SH-SY5Y (cell line): Measurements from ENCODE around the gene AGBL1.

Experiments
- GATA2 ChIP-seq: IDR thresholded peaks from 2 replicates; pipeline ENCODE4 v1.6.1; 2011; ENCODE audit warnings: mild to moderate bottlenecking, low read depth, low read length
- GATA3 ChIP-seq: IDR thresholded peaks from 2 replicates; pipeline ENCODE4 v1.6.1; 2011; ENCODE audit warnings: low read depth, mild to moderate bottlenecking, low read length, moderate library complexity

AGBL1 gene

DNA sequence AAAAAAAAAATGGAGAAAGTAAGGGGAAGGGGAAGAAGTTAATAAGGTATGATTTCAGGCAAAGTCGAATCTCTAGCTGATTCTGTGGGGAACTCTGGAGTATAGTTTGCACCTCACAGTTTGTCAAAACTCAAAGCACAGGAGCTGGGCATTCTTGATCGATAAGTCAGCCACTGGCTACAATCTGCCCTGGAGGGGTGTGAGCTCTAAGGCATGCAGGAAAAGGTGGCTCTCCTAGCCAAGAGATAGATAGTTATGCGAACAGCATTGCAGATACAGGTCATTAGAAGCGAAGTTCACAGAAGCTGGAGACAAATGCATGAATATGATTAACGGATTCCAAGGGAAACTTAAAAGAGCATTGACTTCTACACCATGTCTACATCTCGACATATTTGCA, 952.6 kb downstream of the AGBL1 start:
- TF ChIP-seq GATA3 (no peak), GATA2 (no peak)

DNA sequence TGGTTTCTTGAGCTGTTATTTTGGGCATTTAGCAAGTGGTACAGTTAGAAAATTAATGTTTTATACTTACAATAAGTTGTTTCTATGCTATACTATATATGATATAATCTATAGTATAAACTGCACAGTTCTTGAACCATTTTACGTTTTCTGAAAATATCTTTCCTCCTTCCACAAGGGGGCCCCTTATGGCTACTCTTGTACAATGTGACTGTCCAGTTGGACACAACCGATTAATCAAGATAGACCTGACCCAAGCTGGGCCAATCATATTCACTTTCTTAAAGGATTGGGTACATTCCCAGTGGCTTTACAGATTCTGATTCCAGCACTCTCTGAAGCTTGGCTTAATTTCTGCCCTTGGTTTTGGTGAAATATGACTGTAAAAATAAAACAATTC, 953.4 kb downstream of the AGBL1 start:
- no peak for TF ChIP-seq GATA2
- TF ChIP-seq GATA3: no peak

DNA sequence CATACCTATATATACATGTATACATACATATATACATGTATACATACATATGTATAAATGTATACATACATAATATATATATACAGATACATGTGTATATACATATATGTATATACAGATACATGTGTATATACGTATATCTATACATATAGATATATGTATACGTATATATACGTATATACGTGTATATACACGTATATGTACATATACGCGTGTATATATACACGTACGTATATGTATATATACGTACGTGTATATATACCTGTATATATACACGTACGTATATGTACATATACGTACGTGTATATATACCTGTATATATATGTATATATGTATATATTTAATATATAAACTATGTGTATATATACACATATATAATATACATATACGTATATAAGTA, 955.2 kb downstream of the AGBL1 start:
- TF ChIP-seq GATA2: no peak
- TF ChIP-seq GATA3: no peak

DNA sequence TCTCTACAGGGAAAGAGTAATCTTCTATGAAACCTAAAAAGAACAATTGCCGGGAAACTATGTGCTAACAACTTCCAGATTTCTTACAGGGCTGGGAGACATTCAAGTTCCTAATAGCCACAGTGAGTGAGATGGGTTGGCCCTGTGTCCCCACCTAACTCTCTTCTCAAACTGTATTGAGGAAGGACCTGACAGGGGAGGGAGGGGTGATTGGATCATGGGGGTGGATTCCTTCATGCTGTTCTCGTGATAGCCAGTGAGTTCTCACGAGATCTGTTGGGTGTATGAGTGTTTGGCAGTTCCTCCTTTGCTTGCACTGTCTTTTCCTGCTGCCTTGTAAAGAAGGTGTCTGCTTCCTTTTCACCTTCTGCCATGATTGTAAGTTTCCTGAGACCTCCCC, 958.7 kb downstream of the AGBL1 start:
- TF ChIP-seq GATA2 (no peak), GATA3 (no peak)

DNA sequence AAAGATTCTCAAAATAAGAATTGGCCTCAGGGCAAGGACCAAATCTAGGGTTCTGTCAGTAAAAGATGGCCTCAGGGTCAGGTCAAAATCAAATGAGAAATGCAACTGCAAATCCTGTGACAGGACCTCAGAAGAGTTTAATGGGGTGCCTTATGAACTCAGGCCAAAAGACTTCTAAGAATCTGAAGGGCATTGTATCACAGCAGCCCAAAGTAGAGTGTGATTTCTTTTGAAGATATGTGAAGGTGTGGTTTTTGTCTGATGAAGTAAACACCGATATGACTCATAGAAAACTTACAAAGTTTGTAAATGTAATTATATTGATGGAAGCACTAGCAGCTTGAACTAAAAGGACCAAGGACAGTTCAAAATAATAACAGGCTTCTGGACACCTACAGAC, 966.1 kb downstream of the AGBL1 start:
- TF ChIP-seq GATA2 (no peak), GATA3 (no peak)

DNA sequence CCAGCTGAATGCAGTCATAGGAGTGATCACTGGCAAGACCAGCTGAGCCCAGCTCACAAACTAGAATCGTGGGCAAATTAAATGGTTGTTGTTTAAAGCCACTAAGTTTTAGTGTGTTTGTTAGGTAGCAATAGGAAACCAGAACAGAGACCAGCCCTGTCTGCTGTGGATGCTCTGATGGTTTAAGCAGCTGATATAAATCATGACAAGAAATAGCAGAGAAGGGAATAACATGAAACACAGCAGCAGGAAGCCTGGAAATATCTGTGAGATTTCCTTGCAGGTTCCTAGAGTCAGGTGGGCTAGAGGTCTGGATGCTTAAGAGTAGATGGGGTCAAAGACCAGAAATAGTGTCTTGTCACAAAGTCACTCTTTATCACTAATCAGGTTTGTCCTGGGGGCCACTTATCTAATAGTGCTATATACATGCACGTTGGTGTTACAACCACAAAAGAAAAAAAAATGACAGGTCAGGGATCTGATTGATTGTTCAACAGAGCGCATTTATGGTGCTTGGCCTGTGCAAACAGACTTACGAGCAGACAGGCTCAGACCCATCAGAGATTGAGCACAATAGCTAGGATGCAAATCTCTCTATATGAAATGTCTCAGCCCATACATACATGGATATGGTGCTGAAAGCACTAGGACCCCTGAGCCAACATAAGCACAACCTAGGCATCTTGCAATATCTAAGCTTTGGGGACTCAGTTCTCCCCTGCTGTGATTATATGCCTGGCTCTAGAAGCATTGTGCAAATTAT, 967.7 kb downstream of the AGBL1 start:
- TF ChIP-seq GATA3 (no peak), GATA2 (no peak)
